Sigmoid colon (tissue), 4 donors: ENCODE results near the gene UBASH3A.

Experiments
- EP300 ChIP-seq, 4 donors: sonication (generic); formaldehyde crosslinking; IDR thresholded peaks; one replicate each; pipeline ENCODE4 v1.6.1; 2017; ENCODE audit warnings: antibody characterized with exemption in 4 of 4
- TF ChIP-seq, protein P1 (sequence below), 4 experiments: fragments of 450-650 bp in 3 of 4; fragments of 200-600 bp in 1 of 4; IDR thresholded peaks; one replicate each; pipeline ENCODE4 v1.5.1; 2016 to 2019; ENCODE audit warnings: antibody characterized with exemption in 4 of 4, mild to moderate bottlenecking in 3 of 4, moderate library complexity in 2 of 4

DNA sequence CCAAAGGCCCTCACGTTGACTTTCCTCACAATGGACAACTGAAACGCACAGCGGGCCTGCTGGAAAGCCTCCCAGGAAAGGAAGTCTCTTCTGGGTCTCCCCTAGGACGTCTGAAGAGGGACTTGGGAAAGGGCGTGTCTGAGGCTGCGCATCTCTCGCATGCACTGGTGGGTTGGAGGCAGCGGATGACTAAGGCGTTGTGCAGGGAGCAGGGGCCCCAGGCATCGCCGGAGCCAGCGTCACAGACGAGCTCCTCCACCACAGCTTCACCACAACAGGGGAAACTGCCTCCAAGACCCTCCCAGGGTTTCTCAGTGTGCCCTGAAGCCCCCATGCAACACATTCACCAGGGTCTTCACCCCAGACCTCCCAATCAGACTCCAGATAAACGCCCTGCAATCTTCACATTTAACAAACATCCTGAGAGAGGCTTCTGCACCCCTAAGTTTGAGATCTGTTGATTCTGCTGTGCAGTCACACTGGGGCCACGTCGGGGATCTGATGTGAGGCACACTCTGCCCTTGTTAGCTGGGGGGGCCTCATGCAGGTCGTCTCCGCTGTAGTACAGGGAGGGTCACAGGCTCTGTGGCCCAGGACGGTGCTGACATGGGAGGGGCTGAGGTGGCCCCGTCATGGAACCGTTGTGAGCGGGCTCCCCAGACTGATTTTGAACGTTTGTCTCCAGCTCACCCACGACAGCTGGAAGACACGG lies 30.4 kb upstream of the UBASH3A start:
- TF ChIP-seq, protein P1, sequence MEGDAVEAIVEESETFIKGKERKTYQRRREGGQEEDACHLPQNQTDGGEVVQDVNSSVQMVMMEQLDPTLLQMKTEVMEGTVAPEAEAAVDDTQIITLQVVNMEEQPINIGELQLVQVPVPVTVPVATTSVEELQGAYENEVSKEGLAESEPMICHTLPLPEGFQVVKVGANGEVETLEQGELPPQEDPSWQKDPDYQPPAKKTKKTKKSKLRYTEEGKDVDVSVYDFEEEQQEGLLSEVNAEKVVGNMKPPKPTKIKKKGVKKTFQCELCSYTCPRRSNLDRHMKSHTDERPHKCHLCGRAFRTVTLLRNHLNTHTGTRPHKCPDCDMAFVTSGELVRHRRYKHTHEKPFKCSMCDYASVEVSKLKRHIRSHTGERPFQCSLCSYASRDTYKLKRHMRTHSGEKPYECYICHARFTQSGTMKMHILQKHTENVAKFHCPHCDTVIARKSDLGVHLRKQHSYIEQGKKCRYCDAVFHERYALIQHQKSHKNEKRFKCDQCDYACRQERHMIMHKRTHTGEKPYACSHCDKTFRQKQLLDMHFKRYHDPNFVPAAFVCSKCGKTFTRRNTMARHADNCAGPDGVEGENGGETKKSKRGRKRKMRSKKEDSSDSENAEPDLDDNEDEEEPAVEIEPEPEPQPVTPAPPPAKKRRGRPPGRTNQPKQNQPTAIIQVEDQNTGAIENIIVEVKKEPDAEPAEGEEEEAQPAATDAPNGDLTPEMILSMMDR (IDR thresholded peaks at IDR 0.05): no peak
- TF ChIP-seq EP300 (IDR thresholded peaks at IDR 0.05): no peak
